Stimulated activated CD8-positive, alpha-beta memory T cell treated with anti-CD3 and anti-CD28 coated beads, Interleukin-4, amount 100 ng/mL, for 1 hour (primary cell): ENCODE results near the gene RASGRP1.

ENCODE experiments used
- DNase-seq, 2 donors: peaks; one replicate each; pipeline ENCODE4 v3.0.0-alpha.2; 2020; ENCODE audit warnings: low read depth in 2 of 2, low spot score in 1 of 2

Gene RASGRP1

GRCh38 chr15:38508647-38509046 lies 56.0 kb downstream of the RASGRP1 start:
- no peak for DNase-seq

- no peak for DNase-seq
These were observed 57.0 kb downstream of the RASGRP1 start for GRCh38 chr15:38507570-38507969.

GRCh38 chr15:38506997-38507396 lies 57.6 kb downstream of the RASGRP1 start:
- no peak for DNase-seq

- no peak for DNase-seq
These were observed 59.7 kb downstream of the RASGRP1 start for GRCh38 chr15:38504680-38505467.

- DNase-seq: no peak
These were observed 61.1 kb downstream of the RASGRP1 start for GRCh38 chr15:38503496-38503895.

GRCh38 chr15:38499651-38500050 lies 65.0 kb downstream of the RASGRP1 start:
- no peak for DNase-seq

GRCh38 chr15:38496151-38496550 lies 68.5 kb downstream of the RASGRP1 start:
- no peak for DNase-seq

- no peak for DNase-seq
These were observed 74.2 kb downstream of the RASGRP1 start for GRCh38 chr15:38490242-38490922.

- no peak for DNase-seq
These were observed 77.2 kb downstream of the RASGRP1 start for GRCh38 chr15:38487378-38487777.

GRCh38 chr15:38486936-38487335 lies 77.7 kb downstream of the RASGRP1 start:
- DNase-seq: no peak

GRCh38 chr15:38482572-38482971 lies 82.0 kb downstream of the RASGRP1 start:
- DNase-seq: no peak

GRCh38 chr15:38481761-38482160 lies 82.9 kb downstream of the RASGRP1 start:
- no peak for DNase-seq

- DNase-seq: no peak
These were observed 83.5 kb downstream of the RASGRP1 start for GRCh38 chr15:38481113-38481512.

GRCh38 chr15:38479756-38480155 lies 84.9 kb downstream of the RASGRP1 start:
- no peak for DNase-seq

GRCh38 chr15:38479266-38479665 lies 85.3 kb downstream of the RASGRP1 start:
- DNase-seq: no peak

GRCh38 chr15:38477637-38478036 lies 87.0 kb downstream of the RASGRP1 start:
- DNase-seq: no peak

- no peak for DNase-seq
These were observed 88.5 kb downstream of the RASGRP1 start for GRCh38 chr15:38476120-38476519.

GRCh38 chr15:38475361-38475760 lies 89.3 kb downstream of the RASGRP1 start:
- DNase-seq: no peak

GRCh38 chr15:38474155-38474757 lies 90.4 kb downstream of the RASGRP1 start:
- no peak for DNase-seq

- no peak for DNase-seq
These were observed 92.6 kb downstream of the RASGRP1 start for GRCh38 chr15:38471974-38472373.

- no peak for DNase-seq
These were observed 93.8 kb downstream of the RASGRP1 start for GRCh38 chr15:38470816-38471215.

GRCh38 chr15:38464675-38465074 lies 99.9 kb downstream of the RASGRP1 start:
- no peak for DNase-seq
